CD4-positive, alpha-beta T cell treated with Interleukin-2 at 100 ng/mL for 4 hours (primary cell): ENCODE data around the gene KRTAP10-2.
"Not testable (repeated sequence)": the region's sequence is repeated elsewhere in the genome, so short reads cannot be mapped to it uniquely, and the experiment has no call there.

Experiments
- DNase-seq: peaks from one replicate; pipeline ENCODE4 v3.0.0-alpha.2; 2020; ENCODE audit warnings: low spot score

The KRTAP10-2 gene

GRCh38 chr21:44582055-44582454 is 30.8 kb upstream of the KRTAP10-2 start:
- no peak for DNase-seq

- no peak for DNase-seq
Observed at GRCh38 chr21:44581158-44581557, 29.9 kb upstream of the KRTAP10-2 start.

GRCh38 chr21:44580231-44580821 is 29.0 kb upstream of the KRTAP10-2 start, which contains the start of gene KRTAP10-5:
TSS of gene KRTAP10-5 (minus strand) at chr21:44580604. CDS start at chr21:44580578, 26 bp downstream.
- DNase-seq, result not testable (repeated sequence)

GRCh38 chr21:44579833-44580144 is 28.5 kb upstream of the KRTAP10-2 start:
- no peak for DNase-seq

GRCh38 chr21:44579056-44579832 is 27.9 kb upstream of the KRTAP10-2 start:
- DNase-seq, result no peak

- no peak for DNase-seq
Observed at GRCh38 chr21:44578371-44579055, 27.2 kb upstream of the KRTAP10-2 start.

- no peak for DNase-seq
Observed at GRCh38 chr21:44576025-44576420, 24.7 kb upstream of the KRTAP10-2 start.

GRCh38 chr21:44575307-44576024 is 24.2 kb upstream of the KRTAP10-2 start:
- DNase-seq, result no peak

- DNase-seq, result no peak
Observed at GRCh38 chr21:44574457-44575306, 23.4 kb upstream of the KRTAP10-2 start.

- DNase-seq, result not testable (repeated sequence)
Observed at GRCh38 chr21:44573630-44574456, 22.5 kb upstream of the KRTAP10-2 start, which contains the start of gene KRTAP10-4. TSS of gene KRTAP10-4 (plus strand) at chr21:44573729. CDS start at chr21:44573759, 30 bp downstream.

- DNase-seq, result no peak
Observed at GRCh38 chr21:44572959-44573583, 21.8 kb upstream of the KRTAP10-2 start.

- DNase-seq, result no peak
Observed at GRCh38 chr21:44571844-44572782, 20.8 kb upstream of the KRTAP10-2 start.

GRCh38 chr21:44571296-44571695 is 20.0 kb upstream of the KRTAP10-2 start:
- no peak for DNase-seq

GRCh38 chr21:44569861-44570517 is 18.7 kb upstream of the KRTAP10-2 start:
- DNase-seq, result no peak

- DNase-seq, result no peak
Observed at GRCh38 chr21:44568667-44569556, 17.6 kb upstream of the KRTAP10-2 start.

GRCh38 chr21:44568261-44568660 is 17.0 kb upstream of the KRTAP10-2 start:
- DNase-seq, result no peak

- DNase-seq, result no peak
Observed at GRCh38 chr21:44567481-44568171, 16.3 kb upstream of the KRTAP10-2 start.
